Right lobe of liver (tissue), 4 donors: ENCODE data around the gene MAPK14.

Experiments used
- CTCF ChIP-seq, 4 donors: fragments of 200-600 bp in 3 of 4; fragments of 450-650 bp in 1 of 4; IDR thresholded peaks; one replicate each; pipeline versions ENCODE4 v1.5.1 to v1.8.0; 2016 to 2022; ENCODE audit warnings: antibody characterized with exemption in 4 of 4, mild to moderate bottlenecking in 2 of 4
- POLR2A ChIP-seq: fragments of 450-650 bp; IDR thresholded peaks from one replicate; pipeline ENCODE4 v1.6.1; 2017; ENCODE audit warnings: antibody characterized with exemption, mild to moderate bottlenecking
- donor health status: DM: no; HTN: no; CAD: no.
- donor health status: DM: no; HTN: no; CAD: no.
- donor health status: DM: no; HTN: yes; CAD: no.

- TF ChIP-seq CTCF (IDR thresholded peaks at IDR 0.05) = no peak
- TF ChIP-seq POLR2A = no peak
Observed at GRCh38 chr6:36089048-36089447, 61.4 kb downstream of the MAPK14 start.
